ENCODE measurements around the gene AKR1C1. TPM values are rescaled to one million over a fixed set of nuclear protein-coding genes. Genes with fewer than 3 reads are reported as not detected.

Gene AKR1C1
- total RNA-seq, 1 experiment from 2014 or later: 0.98 TPM

Other genes with a start within 250 kb of the AKR1C1 start
- 3.1 and 10.3 TPM in 2 replicates for gene AKR1E2, start 137.2 kb upstream of the AKR1C1 start, total RNA-seq (2014; rRNA removed; shearing (Covaris generic))
- gene AKR1C2, start 40.4 kb downstream of the AKR1C1 start, total RNA-seq (2014; rRNA removed; shearing (Covaris generic)): not detected in 2 replicates
- gene AKR1C3, start 131.0 kb downstream of the AKR1C1 start, total RNA-seq (2014; rRNA removed; shearing (Covaris generic)): 1.4 TPM in 1 of 2 replicates, not detected in the other
- not detected in 2 replicates for gene AKR1C8, start 221.7 kb downstream of the AKR1C1 start, total RNA-seq (2014; rRNA removed; shearing (Covaris generic))
- gene AKR1C4, start 233.4 kb downstream of the AKR1C1 start, total RNA-seq (2014; rRNA removed; shearing (Covaris generic)): not detected in 2 replicates

Measured in G401 (cell line).